Measurements from ENCODE around the gene TRIP10. TPM values are rescaled to one million over a fixed set of nuclear protein-coding genes. Genes with fewer than 3 reads are reported as not detected.
"Not testable (repeated sequence)": the region's sequence is repeated elsewhere in the genome, so short reads cannot be mapped to it uniquely, and the experiment has no call there.

The TRIP10 gene
- total RNA-seq, 1 donor from 2014 or later: 43.5 TPM

GRCh38 chr19:6752256-6753177, 13.0 kb downstream of the TRIP10 start:
- no peak for DNase-seq (ENCODE audit: low read depth)
- no peak for TF ChIP-seq CTCF (conservative IDR thresholded peaks at IDR 0.05; ENCODE audit: low read depth, low read length)

GRCh38 chr19:6753178-6754031, 13.9 kb downstream of the TRIP10 start:
- no peak for DNase-seq (ENCODE audit: low read depth)
- TF ChIP-seq CTCF (conservative IDR thresholded peaks at IDR 0.05; ENCODE audit: low read depth, low read length): peak; percentile 42
- peak overlapping the region; percentile 47 for H3K4me3 ChIP-seq (ENCODE audit: low read depth, low read length)

More at GRCh38 chr19:6752256-6753177, 13.0 kb downstream of the TRIP10 start:
- peak overlapping the region; percentile 47 for H3K4me3 ChIP-seq (ENCODE audit: low read depth, low read length)

GRCh38 chr19:6754136-6754535, 14.7 kb downstream of the TRIP10 start:
- DNase-seq (ENCODE audit: low read depth): no peak
- no peak for TF ChIP-seq CTCF (conservative IDR thresholded peaks at IDR 0.05; ENCODE audit: low read depth, low read length)
- H3K4me3 ChIP-seq (ENCODE audit: low read depth, low read length): no peak overlapping the region

GRCh38 chr19:6754653-6755463, 15.4 kb downstream of the TRIP10 start:
- no peak overlapping the region for H3K4me3 ChIP-seq (ENCODE audit: low read depth, low read length)
- TF ChIP-seq CTCF (conservative IDR thresholded peaks at IDR 0.05; ENCODE audit: low read depth, low read length): no peak
- DNase-seq (ENCODE audit: low read depth): no peak

GRCh38 chr19:6760606-6761005, 21.1 kb downstream of the TRIP10 start:
- TF ChIP-seq CTCF (conservative IDR thresholded peaks at IDR 0.05; ENCODE audit: low read depth, low read length): no peak
- no peak for DNase-seq (ENCODE audit: low read depth)

GRCh38 chr19:6761053-6761676, 21.7 kb downstream of the TRIP10 start:
- no peak for TF ChIP-seq CTCF (conservative IDR thresholded peaks at IDR 0.05; ENCODE audit: low read depth, low read length)
- H3K4me3 ChIP-seq (ENCODE audit: low read depth, low read length): no peak overlapping the region
- DNase-seq (ENCODE audit: low read depth): no peak

More at GRCh38 chr19:6760606-6761005, 21.1 kb downstream of the TRIP10 start:
- H3K4me3 ChIP-seq (ENCODE audit: low read depth, low read length): no peak overlapping the region

- not testable (repeated sequence) for DNase-seq (ENCODE audit: low read depth)
Measured at GRCh38 chr19:6762253-6762797, 22.8 kb downstream of the TRIP10 start.

More at GRCh38 chr19:6762253-6762797, 22.8 kb downstream of the TRIP10 start:
- not testable (repeated sequence) for H3K4me3 ChIP-seq (ENCODE audit: low read depth, low read length)
